ENCODE data around the gene CAMK2A. TPM values are rescaled to one million over a fixed set of nuclear protein-coding genes. Genes with fewer than 3 reads are reported as not detected.

The CAMK2A gene
- total and polyA plus RNA-seq, 2 donors (not counting 1 experiment from before 2014, with no cell fraction given) = 2.1 to 3.1 TPM

DNA sequence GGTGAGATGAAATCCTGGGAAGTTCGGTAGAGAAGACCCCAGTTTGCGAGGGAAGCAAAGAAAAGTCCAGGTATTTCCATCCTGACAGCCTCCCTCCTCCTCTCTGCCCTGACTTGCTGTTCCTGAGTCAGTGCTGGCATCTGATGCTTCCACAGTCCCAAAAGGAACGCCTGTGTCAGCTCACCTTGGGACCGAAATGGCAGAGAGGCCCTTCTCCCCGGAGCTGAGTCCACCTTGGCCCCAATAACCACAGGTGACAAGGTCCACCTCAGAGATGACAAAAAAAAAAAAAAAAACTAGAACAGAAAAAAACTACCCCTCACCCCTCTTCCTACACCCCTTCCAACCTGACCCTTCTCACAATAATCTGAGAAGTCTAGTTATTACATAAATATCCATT, 68.1 kb downstream of the CAMK2A start:
- Histone ChIP-seq H4K20me1 (ENCODE audit: control insufficient read depth, extremely low read depth, insufficient read depth, low read length) (no peaks in the 10 kb centered on the region), H3K4me2 (ENCODE audit: extremely low read depth, insufficient read depth, low read length) (no peak overlapping the region), H3K36me3 (ENCODE audit: control insufficient read depth, insufficient read depth, low read length) (no peaks in the 10 kb centered on the region), H3K4me1 (ENCODE audit: control insufficient read depth, extremely low read depth, insufficient read depth, low read length) (no peaks in the 10 kb centered on the region), H3K9ac (ENCODE audit: insufficient read depth, low read length) (no peak overlapping the region), H3K9me3 (ENCODE audit: control insufficient read depth, insufficient read depth, low read depth, low read length) (no peaks in the 10 kb centered on the region), H2AFZ (ENCODE audit: low read length) (no peak overlapping the region), H3K27me3 (ENCODE audit: control insufficient read depth, insufficient read depth, low read length) (no peaks in the 10 kb centered on the region), H3K27ac (ENCODE audit: insufficient read depth, low read length) (no peak overlapping the region), H3K79me2 (ENCODE audit: control insufficient read depth, insufficient read depth, low read length) (no peaks in the 10 kb centered on the region), H3K4me3 (replicated peaks in 1 of 4; ENCODE audit: control extremely low read depth in 1 of 4, insufficient read depth in 1 of 4, low read depth in 3 of 4, low read length in 4 of 4) (no peak overlapping the region)
- no peak for DNase-seq (ENCODE audit: low read depth in 2 of 2)
- TF ChIP-seq CTCF (conservative IDR thresholded peaks at IDR 0.05 in 1 of 2, IDR thresholded peaks at IDR 0.05 in 1 of 2; ENCODE audit: low read depth in 1 of 2, low read length in 2 of 2) (no peak), EZH2 (IDR thresholded peaks at IDR 0.05; ENCODE audit: low read length, missing control alignments) (no peak)

GRCh38 chr5:150219861-150220260, 69.7 kb downstream of the CAMK2A start:
- no peaks in the 10 kb centered on the region for H3K27me3 ChIP-seq (ENCODE audit: control insufficient read depth, insufficient read depth, low read length)
- no peak overlapping the region for H3K4me2 ChIP-seq (ENCODE audit: extremely low read depth, insufficient read depth, low read length)
- H3K4me3 ChIP-seq (replicated peaks in 1 of 4; ENCODE audit: control extremely low read depth in 1 of 4, insufficient read depth in 1 of 4, low read depth in 3 of 4, low read length in 4 of 4) = no peak overlapping the region
- no peaks in the 10 kb centered on the region for H3K9me3 ChIP-seq (ENCODE audit: control insufficient read depth, insufficient read depth, low read depth, low read length)
- TF ChIP-seq EZH2 (IDR thresholded peaks at IDR 0.05; ENCODE audit: low read length, missing control alignments) = no peak
- no peak for TF ChIP-seq CTCF (conservative IDR thresholded peaks at IDR 0.05 in 1 of 2, IDR thresholded peaks at IDR 0.05 in 1 of 2; ENCODE audit: low read depth in 1 of 2, low read length in 2 of 2)
- no peak overlapping the region for H3K27ac ChIP-seq (ENCODE audit: insufficient read depth, low read length)
- no peaks in the 10 kb centered on the region for H3K36me3 ChIP-seq (ENCODE audit: control insufficient read depth, insufficient read depth, low read length)
- no peak overlapping the region for H2AFZ ChIP-seq (ENCODE audit: low read length)
- no peaks in the 10 kb centered on the region for H4K20me1 ChIP-seq (ENCODE audit: control insufficient read depth, extremely low read depth, insufficient read depth, low read length)
- DNase-seq (ENCODE audit: low read depth in 2 of 2) = no peak
- no peaks in the 10 kb centered on the region for H3K79me2 ChIP-seq (ENCODE audit: control insufficient read depth, insufficient read depth, low read length)
- no peaks in the 10 kb centered on the region for H3K4me1 ChIP-seq (ENCODE audit: control insufficient read depth, extremely low read depth, insufficient read depth, low read length)
- no peak overlapping the region for H3K9ac ChIP-seq (ENCODE audit: insufficient read depth, low read length)

DNA sequence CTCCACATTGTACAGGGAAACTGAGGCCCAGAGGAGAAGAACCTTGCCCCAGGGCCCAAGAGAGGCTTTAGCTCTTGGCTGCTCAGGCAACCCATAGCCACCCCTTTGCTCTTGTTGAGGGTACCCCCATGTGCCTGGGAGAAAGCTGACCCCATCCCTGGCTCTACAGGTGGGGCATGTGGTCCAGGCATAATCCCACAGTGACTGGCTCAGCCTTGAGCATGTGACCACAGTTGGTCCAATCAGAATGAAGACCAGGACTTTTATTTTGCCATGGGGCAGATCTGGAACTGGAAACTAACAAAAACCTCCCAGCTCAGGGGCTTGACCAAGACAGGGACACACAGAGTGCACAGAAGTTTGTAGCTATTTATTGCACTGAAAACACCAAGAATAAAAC, 70.4 kb downstream of the CAMK2A start:
- no peaks in the 10 kb centered on the region for H3K9me3 ChIP-seq (ENCODE audit: control insufficient read depth, insufficient read depth, low read depth, low read length)
- H3K27me3 ChIP-seq (ENCODE audit: control insufficient read depth, insufficient read depth, low read length) = no peaks in the 10 kb centered on the region
- no peak overlapping the region for H3K4me2 ChIP-seq (ENCODE audit: extremely low read depth, insufficient read depth, low read length)
- no peaks in the 10 kb centered on the region for H3K79me2 ChIP-seq (ENCODE audit: control insufficient read depth, insufficient read depth, low read length)
- no peak overlapping the region for H3K4me3 ChIP-seq (replicated peaks in 1 of 4; ENCODE audit: control extremely low read depth in 1 of 4, insufficient read depth in 1 of 4, low read depth in 3 of 4, low read length in 4 of 4)
- TF ChIP-seq CTCF (conservative IDR thresholded peaks at IDR 0.05 in 1 of 2, IDR thresholded peaks at IDR 0.05 in 1 of 2; ENCODE audit: low read depth in 1 of 2, low read length in 2 of 2) (no peak), EZH2 (IDR thresholded peaks at IDR 0.05; ENCODE audit: low read length, missing control alignments) (no peak)
- no peaks in the 10 kb centered on the region for H4K20me1 ChIP-seq (ENCODE audit: control insufficient read depth, extremely low read depth, insufficient read depth, low read length)
- H2AFZ ChIP-seq (ENCODE audit: low read length) = no peak overlapping the region
- H3K36me3 ChIP-seq (ENCODE audit: control insufficient read depth, insufficient read depth, low read length) = no peaks in the 10 kb centered on the region
- no peak overlapping the region for H3K27ac ChIP-seq (ENCODE audit: insufficient read depth, low read length)
- DNase-seq (ENCODE audit: low read depth in 2 of 2) = no peak
- peaks cover 3% of the 10 kb centered on the region for H3K4me1 ChIP-seq (ENCODE audit: control insufficient read depth, extremely low read depth, insufficient read depth, low read length)
- H3K9ac ChIP-seq (ENCODE audit: insufficient read depth, low read length) = no peak overlapping the region

All from fibroblast of lung (primary cell).